ENCODE data around the gene POLR2J. TPM values are rescaled to one million over a fixed set of nuclear protein-coding genes. Genes with fewer than 3 reads are reported as not detected.

Gene POLR2J
- total RNA-seq, 4 donors from 2014 or later = 25.7 to 67.9 (median 51.6) TPM

- H3K4me1 ChIP-seq = no peaks in the 10 kb centered on the region
- DNase-seq (no peak), ATAC-seq (no peak)
- H3K27me3 ChIP-seq = no peaks in the 10 kb centered on the region
- H3K27ac ChIP-seq = no peak overlapping the region
- H3K36me3 ChIP-seq = peaks cover 0 to 18% of the 10 kb centered on the region in 2 donors
- no peaks in the 10 kb centered on the region for H3K9me3 ChIP-seq
- intact Hi-C loops (cut with DNase I; ENCODE audit: low total_unique reads) (no loop called here), in situ Hi-C loops (cut with MboI; ENCODE audit: low sequenced_read_pairs in 4 of 4) (no loop called here)
- TF ChIP-seq, protein P1, sequence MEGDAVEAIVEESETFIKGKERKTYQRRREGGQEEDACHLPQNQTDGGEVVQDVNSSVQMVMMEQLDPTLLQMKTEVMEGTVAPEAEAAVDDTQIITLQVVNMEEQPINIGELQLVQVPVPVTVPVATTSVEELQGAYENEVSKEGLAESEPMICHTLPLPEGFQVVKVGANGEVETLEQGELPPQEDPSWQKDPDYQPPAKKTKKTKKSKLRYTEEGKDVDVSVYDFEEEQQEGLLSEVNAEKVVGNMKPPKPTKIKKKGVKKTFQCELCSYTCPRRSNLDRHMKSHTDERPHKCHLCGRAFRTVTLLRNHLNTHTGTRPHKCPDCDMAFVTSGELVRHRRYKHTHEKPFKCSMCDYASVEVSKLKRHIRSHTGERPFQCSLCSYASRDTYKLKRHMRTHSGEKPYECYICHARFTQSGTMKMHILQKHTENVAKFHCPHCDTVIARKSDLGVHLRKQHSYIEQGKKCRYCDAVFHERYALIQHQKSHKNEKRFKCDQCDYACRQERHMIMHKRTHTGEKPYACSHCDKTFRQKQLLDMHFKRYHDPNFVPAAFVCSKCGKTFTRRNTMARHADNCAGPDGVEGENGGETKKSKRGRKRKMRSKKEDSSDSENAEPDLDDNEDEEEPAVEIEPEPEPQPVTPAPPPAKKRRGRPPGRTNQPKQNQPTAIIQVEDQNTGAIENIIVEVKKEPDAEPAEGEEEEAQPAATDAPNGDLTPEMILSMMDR (IDR thresholded peaks at IDR 0.05 in 4 of 5, conservative IDR thresholded peaks at IDR 0.05 in 1 of 5) = no peak
- TF ChIP-seq POLR2A (IDR thresholded peaks at IDR 0.05) = no peak
- no peak overlapping the region for H3K4me3 ChIP-seq
Measured at GRCh38 chr7:102427019-102427405, 51.7 kb downstream of the POLR2J start.

- Histone ChIP-seq H3K4me1 (no peaks in the 10 kb centered on the region), H3K27ac (peak overlapping the region in 1 of 4 donors; percentile 0), H3K4me3 (no peak overlapping the region), H3K27me3 (no peaks in the 10 kb centered on the region), H3K9me3 (no peaks in the 10 kb centered on the region), H3K36me3 (peaks cover 0 to 22% of the 10 kb centered on the region in 2 donors)
- intact Hi-C loops (cut with DNase I; ENCODE audit: low total_unique reads) (no loop called here), in situ Hi-C loops (cut with MboI; ENCODE audit: low sequenced_read_pairs in 4 of 4) (no loop called here)
- TF ChIP-seq, protein P1 (IDR thresholded peaks at IDR 0.05 in 4 of 5, conservative IDR thresholded peaks at IDR 0.05 in 1 of 5) = no peak
- TF ChIP-seq POLR2A (IDR thresholded peaks at IDR 0.05) = no peak
- DNase-seq = no peak
- no peak for ATAC-seq
Measured at GRCh38 chr7:102426268-102427018, 52.3 kb downstream of the POLR2J start.

GRCh38 chr7:102425639-102426267, 53.0 kb downstream of the POLR2J start:
- Histone ChIP-seq H3K27ac (peak overlapping the region in 1 of 4 donors; percentile 0), H3K4me1 (no peaks in the 10 kb centered on the region), H3K36me3 (peaks cover 0 to 29% of the 10 kb centered on the region in 2 donors), H3K9me3 (no peaks in the 10 kb centered on the region), H3K4me3 (no peak overlapping the region), H3K27me3 (no peaks in the 10 kb centered on the region)
- ATAC-seq (peak in 1 of 2 donors; percentile 20), DNase-seq (no peak)
- intact Hi-C loops (cut with DNase I; ENCODE audit: low total_unique reads) (no loop called here), in situ Hi-C loops (cut with MboI; ENCODE audit: low sequenced_read_pairs in 4 of 4) (no loop called here)
- TF ChIP-seq POLR2A (IDR thresholded peaks at IDR 0.05) = no peak
- TF ChIP-seq, protein P1 (IDR thresholded peaks at IDR 0.05 in 4 of 5, conservative IDR thresholded peaks at IDR 0.05 in 1 of 5) = no peak

- H3K36me3 ChIP-seq = peaks cover 0 to 33% of the 10 kb centered on the region in 2 donors
- no peak overlapping the region for H3K4me3 ChIP-seq
- DNase-seq = no peak
- H3K9me3 ChIP-seq = no peaks in the 10 kb centered on the region
- ATAC-seq = no peak
- H3K27me3 ChIP-seq = no peaks in the 10 kb centered on the region
- no peak for TF ChIP-seq POLR2A (IDR thresholded peaks at IDR 0.05)
- TF ChIP-seq, protein P1 (IDR thresholded peaks at IDR 0.05 in 4 of 5, conservative IDR thresholded peaks at IDR 0.05 in 1 of 5) = no peak
- in situ Hi-C loops (cut with MboI; ENCODE audit: low sequenced_read_pairs in 4 of 4) = no loop called here
- H3K4me1 ChIP-seq = no peaks in the 10 kb centered on the region
- intact Hi-C loops (cut with DNase I; ENCODE audit: low total_unique reads) = no loop called here
- H3K27ac ChIP-seq = no peak overlapping the region
Measured at GRCh38 chr7:102424787-102425218, 53.9 kb downstream of the POLR2J start.

Data from gastrocnemius medialis (tissue), 4 donors.